SU-DHL-6 (cell line): ENCODE measurements around the gene USP30.

Source experiments
- EZH2phosphoT487 ChIP-seq: fragments of 200-600 bp; sonication (generic), shearing (Covaris generic); conservative IDR thresholded peaks from 2 replicates; pipeline ENCODE4 v1.6.1; 2018; ENCODE audit warnings: mild to moderate bottlenecking, antibody characterized with exemption, low read length, moderate library complexity, mixed read lengths
- TF ChIP-seq, protein P1 (sequence below): fragments of 200-600 bp; sonication (generic); IDR thresholded peaks from one replicate; pipeline ENCODE4 v1.5.1; 2017; ENCODE audit warnings: antibody characterized with exemption, mild to moderate bottlenecking, low read length, moderate library complexity; ENCODE audit not compliant: insufficient read depth, poor library complexity, severe bottlenecking

DNA sequence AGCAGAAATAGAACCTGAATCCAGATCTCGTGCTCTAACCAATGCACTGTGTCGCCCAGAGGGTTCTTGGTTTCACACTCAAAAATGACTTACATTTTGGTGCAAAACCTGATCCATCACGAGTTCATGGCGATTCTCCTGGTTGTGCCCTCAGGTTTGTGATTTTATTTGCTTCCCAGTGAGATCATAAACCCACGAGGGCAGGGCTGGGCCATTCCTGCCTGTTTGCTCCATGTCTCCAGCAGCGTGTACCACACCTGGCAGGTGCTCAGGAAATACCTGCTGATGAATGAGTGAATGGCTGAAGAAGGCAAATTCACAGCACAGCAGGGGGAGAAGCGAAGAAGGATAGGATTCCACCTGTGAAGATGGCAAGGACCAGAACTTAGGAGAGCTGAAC is 73.4 kb downstream of the USP30 start:
- TF ChIP-seq, protein P1, sequence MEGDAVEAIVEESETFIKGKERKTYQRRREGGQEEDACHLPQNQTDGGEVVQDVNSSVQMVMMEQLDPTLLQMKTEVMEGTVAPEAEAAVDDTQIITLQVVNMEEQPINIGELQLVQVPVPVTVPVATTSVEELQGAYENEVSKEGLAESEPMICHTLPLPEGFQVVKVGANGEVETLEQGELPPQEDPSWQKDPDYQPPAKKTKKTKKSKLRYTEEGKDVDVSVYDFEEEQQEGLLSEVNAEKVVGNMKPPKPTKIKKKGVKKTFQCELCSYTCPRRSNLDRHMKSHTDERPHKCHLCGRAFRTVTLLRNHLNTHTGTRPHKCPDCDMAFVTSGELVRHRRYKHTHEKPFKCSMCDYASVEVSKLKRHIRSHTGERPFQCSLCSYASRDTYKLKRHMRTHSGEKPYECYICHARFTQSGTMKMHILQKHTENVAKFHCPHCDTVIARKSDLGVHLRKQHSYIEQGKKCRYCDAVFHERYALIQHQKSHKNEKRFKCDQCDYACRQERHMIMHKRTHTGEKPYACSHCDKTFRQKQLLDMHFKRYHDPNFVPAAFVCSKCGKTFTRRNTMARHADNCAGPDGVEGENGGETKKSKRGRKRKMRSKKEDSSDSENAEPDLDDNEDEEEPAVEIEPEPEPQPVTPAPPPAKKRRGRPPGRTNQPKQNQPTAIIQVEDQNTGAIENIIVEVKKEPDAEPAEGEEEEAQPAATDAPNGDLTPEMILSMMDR: no peak
- TF ChIP-seq EZH2phosphoT487: no peak
